Activated naive CD8-positive, alpha-beta T cell treated with anti-CD3 and anti-CD28 coated beads, Interleukin-2, amount 10 ng/mL, durations not matched to agents 7 days and 5 days (primary cell): ENCODE measurements around the gene ESR2. TPM values are rescaled to one million over a fixed set of nuclear protein-coding genes. Genes with fewer than 3 reads are reported as not detected.

Experiments
- ATAC-seq: fragments of 150-1000 bp; cut with Tn5 transposase; one replicate; pipeline ENCODE4 v1.10.0; 2021; ENCODE audit warnings: low read depth, moderate library complexity
- POLR2A ChIA-PET: fragments of 350-600 bp; sonication (Branson Sonifier 250); formaldehyde crosslinking; loops from one replicate; lab custom pipeline; 2021; ENCODE audit warnings: antibody characterized with exemption; lab: Charles Lee
- DNase-seq: peaks from one replicate; pipeline ENCODE4 v3.0.0; 2021
- H3K27ac Mint-ChIP-seq: one replicate; pipeline ENCODE4 v1.8.0; 2022; ENCODE audit warnings: mild to moderate bottlenecking, mixed read lengths
- H3K27me3 Mint-ChIP-seq: one replicate; pipeline ENCODE4 v1.8.0; 2022; ENCODE audit warnings: mild to moderate bottlenecking, moderate library complexity, mixed read lengths
- H3K36me3 Mint-ChIP-seq: one replicate; pipeline ENCODE4 v1.8.0; 2021; ENCODE audit warnings: mild to moderate bottlenecking, mixed read lengths
- H3K4me1 Mint-ChIP-seq: one replicate; pipeline ENCODE4 v1.8.0; 2021; ENCODE audit warnings: mixed read lengths
- H3K4me3 Mint-ChIP-seq: one replicate; pipeline ENCODE4 v1.8.0; 2022; ENCODE audit warnings: mild to moderate bottlenecking, moderate library complexity, mixed read lengths
- H3K9me3 Mint-ChIP-seq: one replicate; pipeline ENCODE4 v1.8.0; 2021; ENCODE audit warnings: mixed read lengths
- total RNA-seq, 2 experiments: library from RNA; stranded (reverse); gene quantifications; one replicate each; pipeline ENCODE4 v1.2.3, GENCODE V29; 2021

Gene ESR2
- total RNA-seq, 2 experiments from 2014 or later = 0.11 TPM; not detected in 1

- no peaks in the 10 kb centered on the region for H3K36me3 Mint-ChIP-seq
- H3K27me3 Mint-ChIP-seq = peaks cover 34% of the 10 kb centered on the region
- POLR2A ChIA-PET = no interaction called here
- no peak overlapping the region for H3K27ac Mint-ChIP-seq
- DNase-seq (no peak), ATAC-seq (peak; percentile 13)
- H3K4me1 Mint-ChIP-seq = peaks cover 17% of the 10 kb centered on the region
- no peak overlapping the region for H3K4me3 Mint-ChIP-seq
- no peaks in the 10 kb centered on the region for H3K9me3 Mint-ChIP-seq
Observed at GRCh38 chr14:64296561-64296960, 2.4 kb upstream of the ESR2 start.

DNA sequence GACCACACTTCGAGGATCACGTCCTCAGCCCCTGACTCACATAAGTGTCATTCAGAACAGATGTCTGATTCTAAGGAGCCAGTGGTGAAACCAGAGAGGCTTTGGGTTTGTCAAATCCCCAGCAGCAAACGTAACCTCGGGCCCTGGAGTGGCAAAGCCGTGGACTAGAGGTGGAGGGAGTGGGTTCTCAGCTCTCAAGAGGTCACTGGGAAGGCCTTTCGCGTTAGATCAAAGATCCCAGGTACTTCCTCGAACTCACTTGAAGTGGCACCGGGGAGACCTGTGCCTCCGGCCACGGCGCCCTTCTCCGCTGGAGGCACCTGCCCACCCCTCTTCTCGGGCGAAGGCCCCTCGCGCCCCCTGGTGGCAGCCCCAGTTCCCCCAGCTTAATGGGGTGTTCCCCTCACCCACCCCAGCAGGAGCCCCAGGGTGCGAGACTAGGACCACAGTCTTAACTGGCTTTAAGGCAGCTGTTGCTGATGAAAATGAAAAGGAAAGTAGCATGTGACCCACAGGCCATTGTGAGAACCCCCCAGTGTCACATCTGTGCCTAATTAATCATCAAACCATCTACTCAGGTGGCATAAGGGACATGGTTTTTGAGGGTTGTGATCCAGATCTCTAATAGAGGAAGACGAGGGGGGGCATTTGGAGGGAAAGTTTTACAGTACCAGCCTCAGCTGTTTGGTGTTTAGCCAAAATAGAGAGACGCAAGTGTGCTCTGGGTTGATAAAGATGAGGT is 672 bp upstream of the ESR2 start:
- POLR2A ChIA-PET = no interaction called here
- DNase-seq (peak; percentile 93), ATAC-seq (peak; percentile 84)
- Mint-ChIP-seq H3K4me3 (peak overlapping the region; percentile 81), H3K27me3 (peaks cover 33% of the 10 kb centered on the region), H3K4me1 (peaks cover 17% of the 10 kb centered on the region), H3K27ac (no peak overlapping the region), H3K36me3 (no peaks in the 10 kb centered on the region), H3K9me3 (no peaks in the 10 kb centered on the region)

GRCh38 chr14:64292197-64292596 is 2.0 kb downstream of the ESR2 start:
- POLR2A ChIA-PET = no interaction called here
- peaks cover 21% of the 10 kb centered on the region for H3K27me3 Mint-ChIP-seq
- DNase-seq (no peak), ATAC-seq (no peak)
- H3K36me3 Mint-ChIP-seq = no peaks in the 10 kb centered on the region
- no peak overlapping the region for H3K27ac Mint-ChIP-seq
- peaks cover 17% of the 10 kb centered on the region for H3K4me1 Mint-ChIP-seq
- no peaks in the 10 kb centered on the region for H3K9me3 Mint-ChIP-seq
- H3K4me3 Mint-ChIP-seq = no peak overlapping the region

DNA sequence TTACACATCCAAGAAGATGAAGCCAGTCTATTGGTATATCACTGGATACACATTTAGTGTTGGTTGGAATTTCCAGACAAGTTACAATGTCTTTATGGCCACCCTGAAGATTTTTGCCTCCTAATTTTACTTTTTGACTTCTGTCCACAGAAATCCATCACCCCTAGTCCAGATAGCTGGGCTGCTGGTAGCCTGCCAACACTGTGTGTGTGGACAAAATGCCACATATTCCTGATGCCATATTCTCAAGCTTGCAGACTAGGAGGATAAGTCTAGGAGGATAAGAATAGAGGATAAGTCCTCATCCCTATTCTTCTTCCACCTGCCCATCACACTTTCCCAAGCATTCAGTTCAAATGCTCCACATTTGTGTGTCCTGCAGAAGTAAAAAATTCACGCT is 4.6 kb downstream of the ESR2 start:
- DNase-seq (no peak), ATAC-seq (no peak)
- Mint-ChIP-seq H3K9me3 (peaks cover 2% of the 10 kb centered on the region), H3K27ac (no peak overlapping the region), H3K36me3 (no peaks in the 10 kb centered on the region), H3K4me3 (no peak overlapping the region), H3K27me3 (peaks cover 21% of the 10 kb centered on the region), H3K4me1 (peaks cover 7% of the 10 kb centered on the region)
- POLR2A ChIA-PET = no interaction called here

DNA sequence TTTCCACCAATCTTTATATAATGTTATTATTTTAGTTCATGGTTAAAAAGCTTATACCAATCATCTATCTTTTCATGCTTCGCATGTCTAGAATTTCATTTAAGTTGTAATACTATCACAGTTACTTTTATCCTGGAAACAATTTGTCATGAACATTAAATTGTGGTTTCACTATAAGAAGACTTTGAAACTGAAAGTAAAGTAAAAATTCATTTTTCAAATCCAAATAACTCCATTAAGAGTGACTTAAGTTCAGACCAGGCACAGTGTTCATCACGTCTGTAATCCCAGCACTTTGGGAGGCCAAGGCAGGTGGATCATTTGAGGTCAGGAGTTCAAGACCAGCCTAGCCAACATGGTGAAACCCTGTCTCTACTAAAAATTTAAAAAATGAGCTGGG is 12.4 kb downstream of the ESR2 start:
- no peaks in the 10 kb centered on the region for H3K27me3 Mint-ChIP-seq
- DNase-seq = no peak
- no peak overlapping the region for H3K4me3 Mint-ChIP-seq
- H3K9me3 Mint-ChIP-seq = peaks cover 2% of the 10 kb centered on the region
- H3K36me3 Mint-ChIP-seq = peaks cover 2% of the 10 kb centered on the region
- POLR2A ChIA-PET = no interaction called here
- no peak for ATAC-seq
- H3K27ac Mint-ChIP-seq = peak overlapping the region; percentile 35
- peaks cover 13% of the 10 kb centered on the region for H3K4me1 Mint-ChIP-seq

DNA sequence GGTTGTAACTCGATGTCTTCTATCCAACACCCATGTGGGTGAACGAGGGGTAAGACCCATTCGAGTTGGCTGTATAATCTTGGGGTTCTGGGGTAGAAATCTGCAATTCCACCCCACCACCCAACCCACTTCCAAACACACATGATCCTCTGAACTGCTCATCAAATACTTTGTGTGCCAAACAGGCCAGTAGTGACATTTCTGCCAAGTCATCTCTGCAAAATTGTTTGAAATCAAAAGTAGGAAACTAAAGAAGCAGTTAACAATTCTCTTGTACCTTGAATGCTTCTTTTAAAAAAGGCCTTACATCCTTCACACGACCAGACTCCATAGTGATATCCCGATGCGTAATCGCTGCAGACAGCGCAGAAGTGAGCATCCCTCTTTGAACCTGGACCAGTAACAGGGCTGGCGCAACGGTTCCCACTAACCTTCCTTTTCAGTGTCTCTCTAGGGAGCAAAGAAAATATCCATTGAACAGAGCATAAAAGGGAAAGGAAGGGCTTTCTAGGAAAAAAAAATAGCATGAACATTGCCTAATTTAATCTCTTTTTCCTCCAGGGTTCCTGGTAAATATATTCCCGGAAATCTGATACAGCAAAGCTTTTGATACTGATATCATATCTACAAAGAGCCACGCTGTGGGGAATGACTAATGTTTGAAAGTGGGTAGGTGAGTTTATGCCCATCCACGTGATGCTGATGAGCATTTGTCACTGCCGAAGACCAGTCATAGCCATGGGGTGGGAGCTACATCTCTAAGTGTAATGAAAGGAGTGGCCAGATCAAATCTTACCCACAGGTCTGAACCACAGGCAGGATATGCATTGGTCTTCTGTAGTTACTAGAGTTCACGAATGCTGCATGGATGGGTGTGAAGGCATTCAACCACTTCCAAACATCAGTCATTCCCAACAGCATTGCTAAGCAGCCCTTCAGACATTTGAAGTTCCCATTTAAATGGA is 14.2 kb downstream of the ESR2 start:
- H3K36me3 Mint-ChIP-seq = peaks cover 2% of the 10 kb centered on the region
- H3K4me3 Mint-ChIP-seq = no peak overlapping the region
- peaks cover 13% of the 10 kb centered on the region for H3K4me1 Mint-ChIP-seq
- POLR2A ChIA-PET = no interaction called here
- no peak overlapping the region for H3K27ac Mint-ChIP-seq
- no peaks in the 10 kb centered on the region for H3K27me3 Mint-ChIP-seq
- ATAC-seq = peak; percentile 66
- DNase-seq = no peak
- no peaks in the 10 kb centered on the region for H3K9me3 Mint-ChIP-seq

DNA sequence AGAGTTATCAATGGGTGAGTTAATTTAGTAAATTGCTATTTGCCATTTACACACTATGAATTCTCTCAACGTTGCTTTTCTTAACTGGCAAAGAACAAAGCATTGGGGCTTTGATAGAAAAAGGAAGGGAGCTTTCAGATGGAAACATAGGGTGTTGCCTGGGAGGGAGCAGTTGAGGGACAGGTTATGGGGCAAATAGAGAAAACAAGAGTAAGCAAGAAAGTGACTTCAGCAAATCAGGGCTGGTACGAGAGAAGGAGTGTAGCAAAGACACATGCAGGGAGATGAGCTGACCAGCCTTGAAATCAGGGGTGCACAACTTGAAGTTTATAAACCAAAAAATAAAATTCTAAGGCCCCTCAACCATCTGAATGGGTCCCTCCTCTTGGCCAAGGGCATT is 15.7 kb downstream of the ESR2 start:
- Mint-ChIP-seq H3K4me1 (peaks cover 13% of the 10 kb centered on the region), H3K9me3 (peaks cover 1% of the 10 kb centered on the region), H3K27ac (no peak overlapping the region), H3K27me3 (peaks cover 3% of the 10 kb centered on the region), H3K36me3 (peaks cover 2% of the 10 kb centered on the region), H3K4me3 (no peak overlapping the region)
- no peak for DNase-seq
- POLR2A ChIA-PET = interaction anchor here (0.7 kb wide), 1 partner anchor 19 kb away, joined by 3 read pairs; no protein-coding TSS in a partner anchor
- no peak for ATAC-seq

DNA sequence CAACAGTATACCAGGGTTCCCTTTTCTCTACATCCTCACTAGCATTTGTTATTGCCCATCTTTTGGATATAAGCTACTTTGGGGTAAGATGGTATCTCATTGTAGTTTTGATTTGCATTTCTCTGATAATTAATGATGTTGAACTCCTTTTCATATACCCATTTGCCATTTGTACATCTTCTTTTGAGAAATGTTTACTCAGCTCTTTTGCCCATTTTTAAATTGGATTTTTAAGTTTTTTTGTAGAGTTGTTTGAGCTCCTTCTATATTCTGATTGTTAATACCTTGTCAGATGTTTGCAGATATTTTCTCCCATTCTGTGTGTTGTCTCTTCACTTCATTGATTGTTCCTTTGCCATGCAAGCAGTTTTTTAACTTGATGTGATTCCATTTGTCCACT is 22.2 kb downstream of the ESR2 start:
- POLR2A ChIA-PET = no interaction called here

DNA sequence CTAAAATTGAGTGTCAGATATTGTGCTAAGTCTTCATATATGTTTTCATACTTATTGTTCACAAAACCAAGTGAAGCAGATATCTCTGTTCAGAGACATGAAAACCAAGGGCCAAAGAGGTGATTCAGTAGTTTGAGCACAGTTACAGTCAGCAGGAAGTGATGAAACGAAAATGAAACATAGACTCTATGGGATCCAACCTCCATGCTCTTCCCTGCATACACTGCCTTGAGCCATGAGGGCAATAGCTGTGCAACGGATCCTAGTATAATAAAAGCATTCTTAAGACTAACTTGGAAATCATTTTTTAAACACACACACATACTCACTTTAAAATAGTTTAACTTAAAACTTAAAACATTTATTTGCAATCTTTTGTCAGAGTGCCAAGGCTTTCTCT is 27.9 kb downstream of the ESR2 start:
- Mint-ChIP-seq H3K27me3 (no peaks in the 10 kb centered on the region), H3K4me1 (peaks cover 26% of the 10 kb centered on the region), H3K36me3 (peaks cover 9% of the 10 kb centered on the region), H3K4me3 (peak overlapping the region; percentile 11), H3K9me3 (peaks cover 6% of the 10 kb centered on the region), H3K27ac (peak overlapping the region; percentile 60)
- POLR2A ChIA-PET = interaction anchor here (0.5 kb wide), 1 partner anchor 940 kb away, joined by 3 read pairs; no protein-coding TSS in a partner anchor
- ATAC-seq = peak; percentile 92
- DNase-seq = no peak

More for the DNA sequence above, 22.2 kb downstream of the ESR2 start:
- Mint-ChIP-seq H3K4me3 (no peak overlapping the region), H3K36me3 (no peaks in the 10 kb centered on the region), H3K9me3 (peaks cover 1% of the 10 kb centered on the region), H3K27ac (no peak overlapping the region), H3K27me3 (peaks cover 3% of the 10 kb centered on the region), H3K4me1 (peaks cover 10% of the 10 kb centered on the region)
- ATAC-seq (no peak), DNase-seq (no peak)

- POLR2A ChIA-PET = no interaction called here
- no peak for ATAC-seq
- H3K9me3 Mint-ChIP-seq = peaks cover 6% of the 10 kb centered on the region
- DNase-seq = no peak
- peaks cover 9% of the 10 kb centered on the region for H3K36me3 Mint-ChIP-seq
- peaks cover 26% of the 10 kb centered on the region for H3K4me1 Mint-ChIP-seq
- H3K27me3 Mint-ChIP-seq = no peaks in the 10 kb centered on the region
- H3K27ac Mint-ChIP-seq = no peak overlapping the region
- no peak overlapping the region for H3K4me3 Mint-ChIP-seq
Observed at GRCh38 chr14:64265222-64265621, 28.9 kb downstream of the ESR2 start.

DNA sequence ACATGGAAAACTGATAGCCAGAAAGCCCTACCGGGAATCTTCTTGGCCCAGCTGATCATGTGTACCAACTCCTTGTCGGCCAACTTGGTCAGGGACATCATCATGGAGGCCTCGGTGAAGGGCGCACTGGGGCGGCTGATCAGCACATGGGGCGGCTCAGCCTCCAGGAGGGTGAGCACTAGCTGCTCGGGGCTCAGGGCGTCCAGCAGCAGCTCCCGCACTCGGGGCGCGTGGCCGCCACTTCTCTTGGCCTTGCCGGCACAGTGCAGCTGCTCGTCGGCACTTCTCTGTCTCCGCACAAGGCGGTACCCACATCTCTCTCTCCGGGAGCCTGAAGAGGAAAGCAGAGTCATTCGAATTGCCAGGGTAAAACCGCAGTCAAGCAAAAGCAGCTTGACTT is 33.8 kb downstream of the ESR2 start:
- DNase-seq (no peak), ATAC-seq (no peak)
- Mint-ChIP-seq H3K27me3 (peaks cover 9% of the 10 kb centered on the region), H3K27ac (no peak overlapping the region), H3K4me1 (no peaks in the 10 kb centered on the region), H3K9me3 (no peaks in the 10 kb centered on the region), H3K4me3 (no peak overlapping the region), H3K36me3 (no peaks in the 10 kb centered on the region)
- POLR2A ChIA-PET = no interaction called here

DNA sequence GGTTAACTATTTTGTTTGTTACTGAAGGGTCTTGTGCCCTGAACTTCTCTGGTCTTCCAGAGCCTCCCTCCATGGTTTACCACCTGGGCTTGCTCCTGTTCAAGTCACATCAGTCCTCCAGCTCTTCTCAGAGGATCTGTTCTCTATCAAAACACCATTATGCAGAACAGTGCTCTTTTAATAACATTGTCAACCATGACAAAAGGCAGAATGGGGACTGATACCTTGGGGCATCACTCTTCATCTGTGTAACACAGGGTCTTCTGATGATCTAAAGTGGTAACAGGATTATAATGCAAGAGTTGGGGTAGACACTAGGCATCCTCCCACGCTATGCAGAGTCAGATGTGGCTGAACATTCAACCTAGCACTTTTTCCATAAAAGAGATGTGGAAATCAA is 38.4 kb downstream of the ESR2 start:
- DNase-seq (no peak), ATAC-seq (no peak)
- no peaks in the 10 kb centered on the region for H3K9me3 Mint-ChIP-seq
- no peak overlapping the region for H3K27ac Mint-ChIP-seq
- H3K27me3 Mint-ChIP-seq = peaks cover 10% of the 10 kb centered on the region
- no peak overlapping the region for H3K4me3 Mint-ChIP-seq
- H3K36me3 Mint-ChIP-seq = no peaks in the 10 kb centered on the region
- POLR2A ChIA-PET = no interaction called here
- no peaks in the 10 kb centered on the region for H3K4me1 Mint-ChIP-seq

DNA sequence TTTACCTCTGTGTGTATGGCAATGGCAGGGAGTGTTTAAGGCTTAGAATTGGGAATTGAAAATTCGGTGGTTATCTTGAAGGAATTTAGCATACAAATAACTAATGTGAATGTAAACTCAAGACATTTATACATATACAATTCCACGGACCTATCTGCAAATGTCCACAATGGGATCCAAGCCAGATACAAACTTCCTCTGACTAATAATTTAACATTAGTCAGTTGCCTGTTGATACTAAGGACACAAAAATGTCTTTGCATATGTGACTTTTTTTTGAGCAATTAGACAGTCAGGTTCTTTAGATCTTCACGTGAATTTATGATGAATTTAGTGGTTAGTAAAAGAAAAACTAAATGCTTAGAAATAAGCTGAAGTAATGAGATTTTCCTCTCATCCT is 40.5 kb downstream of the ESR2 start:
- Mint-ChIP-seq H3K9me3 (no peaks in the 10 kb centered on the region), H3K27me3 (peaks cover 16% of the 10 kb centered on the region), H3K4me3 (no peak overlapping the region), H3K36me3 (no peaks in the 10 kb centered on the region), H3K27ac (no peak overlapping the region), H3K4me1 (no peaks in the 10 kb centered on the region)
- no peak for DNase-seq
- ATAC-seq = no peak
- POLR2A ChIA-PET = no interaction called here
